H1 (cell line): Measurements from ENCODE around the gene BRCC3. TPM values are rescaled to one million over a fixed set of nuclear protein-coding genes. Genes with fewer than 3 reads are reported as not detected.

Experiments
- FOSL1 ChIP-seq: IDR thresholded peaks from 2 replicates; pipeline ENCODE4 v1.6.1; 2011; ENCODE audit warnings: mild to moderate bottlenecking, low read depth, low read length, moderate library complexity; ENCODE audit not compliant: insufficient read depth
- MAFK ChIP-seq: IDR thresholded peaks from 2 replicates; pipeline ENCODE4 v1.6.1; 2012; ENCODE audit warnings: low read depth, mild to moderate bottlenecking, improper control_type of control experiment, low read length
- polyA plus RNA-seq, 7 experiments: library from polyadenylated mRNA; depleted of rRNA in 3 of 7; stranded (reverse) in 5 of 7; unstranded in 2 of 7; fragments of >200 nt in 5 of 7; fragments of 200-250 nt in 2 of 7; gene quantifications; 1 replicate in 5 of 7; 2 replicates in 1 of 7; 4 replicates in 1 of 7; pipeline versions ENCODE4 v1.2.1 to v1.2.3, GENCODE V29; 2011 to 2013; ENCODE audit warnings: missing spikeins in 2 of 7, mixed read lengths in 2 of 7
- total RNA-seq: library from RNA; stranded (reverse); fragmentation: NEBNext Ultra II Directional; extraction: Animal tissue kit (Norgen Biotek cat#: 25700); gene quantifications from 2 replicates; pipeline ENCODE4 v1.2.1, GENCODE V29; 2021
- TF ChIP-seq, protein P1 (sequence below): IDR thresholded peaks from 2 replicates; pipeline ENCODE4 v1.6.1; 2011; ENCODE audit warnings: low read depth, mild to moderate bottlenecking, low read length; ENCODE audit not compliant: insufficient read depth

BRCC3 gene
- total and polyA plus RNA-seq, 2 of the 8 experiments (the other 6 are each of a cell fraction or from before 2014, with no cell fraction given) = 13.1 to 23.2 TPM

GRCh38 chrX:155028877-155029291 is 42.4 kb upstream of the BRCC3 start (continued):
- TF ChIP-seq MAFK (no peak), FOSL1 (no peak)
- TF ChIP-seq, protein P1, sequence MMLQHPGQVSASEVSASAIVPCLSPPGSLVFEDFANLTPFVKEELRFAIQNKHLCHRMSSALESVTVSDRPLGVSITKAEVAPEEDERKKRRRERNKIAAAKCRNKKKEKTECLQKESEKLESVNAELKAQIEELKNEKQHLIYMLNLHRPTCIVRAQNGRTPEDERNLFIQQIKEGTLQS = no peak
